Endothelial cell of umbilical vein (primary cell): ENCODE data around the gene MYH11. TPM values are rescaled to one million over a fixed set of nuclear protein-coding genes. Genes with fewer than 3 reads are reported as not detected.

Experiments used
- BruUV-seq: library from RNA; stranded (reverse); fragments of 400-500 nt; replicated peaks from 2 replicates; lab custom pipeline; 2021; lab: Mats Ljungman, UMichigan
- CTCF ChIA-PET: fragments of 300-600, 350-600 bp; sonication (Branson Sonifier 250); formaldehyde crosslinking; loops from one replicate; lab custom pipeline; 2021; ENCODE audit warnings: antibody characterized with exemption, inconsistent platforms; lab: Charles Lee
- POLR2A ChIA-PET: fragments of 300-600, 350-600 bp; sonication (Branson Sonifier 250); formaldehyde crosslinking; loops from one replicate; lab custom pipeline; 2021; ENCODE audit warnings: antibody characterized with exemption, inconsistent platforms; lab: Charles Lee
- DNase-seq: peaks from one replicate; pipeline ENCODE4 v3.0.0-alpha.2; 2011; ENCODE audit warnings: low read depth, low spot score
- FAIRE-seq: peaks from 2 replicates; lab custom pipeline; 2011; peaks lifted over from hg19 to GRCh38; lab: Jason Lieb, UNC
- H2AFZ ChIP-seq: 2 replicates; pipeline ENCODE4 v1.6.0; 2012; ENCODE audit warnings: low read depth, low read length, control low read depth, inconsistent platforms
- H3K27ac ChIP-seq: 2 replicates; pipeline ENCODE4 v1.5.1; 2011; ENCODE audit warnings: low read depth, mild to moderate bottlenecking, control low read depth, low read length, moderate library complexity; ENCODE audit not compliant: insufficient read depth
- H3K27me3 ChIP-seq, 2 experiments: 2 replicates each; pipeline versions ENCODE4 v1.6.0 to v1.6.1; 2011; ENCODE audit warnings: low read length in 2 of 2, mixed read lengths in 1 of 2; ENCODE audit not compliant: control insufficient read depth in 2 of 2, insufficient read depth in 2 of 2
- H3K36me3 ChIP-seq, 2 experiments: 2 replicates in 1 of 2; 3 replicates in 1 of 2; pipeline ENCODE4 v1.5.1; 2011; ENCODE audit warnings: low read length in 2 of 2, mild to moderate bottlenecking in 1 of 2, moderate library complexity in 1 of 2; ENCODE audit not compliant: control insufficient read depth in 2 of 2, insufficient read depth in 2 of 2; ENCODE audit errors: extremely low read depth in 1 of 2
- H3K4me1 ChIP-seq: 3 replicates; pipeline ENCODE4 v1.5.1; 2011; ENCODE audit warnings: mild to moderate bottlenecking, low read length; ENCODE audit not compliant: control insufficient read depth, insufficient read depth; ENCODE audit errors: extremely low read depth
- H3K4me2 ChIP-seq: 2 replicates; pipeline ENCODE4 v1.6.1; 2011; ENCODE audit warnings: low read length, control low read depth, mixed read lengths; ENCODE audit not compliant: insufficient read depth
- H3K4me3 ChIP-seq, 3 experiments: fragments of 200-600 bp in 1 of 3; sonication (generic), shearing (Covaris generic) in 1 of 3; replicated peaks in 1 of 3; 2 replicates each; pipeline ENCODE4 v1.5.1; 2011 to 2016; ENCODE audit warnings: control low read depth in 3 of 3, low read length in 3 of 3, mild to moderate bottlenecking in 2 of 3, inconsistent platforms in 1 of 3, low read depth in 1 of 3, moderate library complexity in 1 of 3; ENCODE audit not compliant: insufficient read depth in 1 of 3
- H3K79me2 ChIP-seq: 2 replicates; pipeline ENCODE4 v1.6.0; 2012; ENCODE audit warnings: low read length, inconsistent platforms; ENCODE audit not compliant: control insufficient read depth, insufficient read depth
- H3K9ac ChIP-seq: replicated peaks from 2 replicates; pipeline ENCODE3; 2011; ENCODE audit warnings: low read length, control low read depth; ENCODE audit not compliant: insufficient read depth; ENCODE audit errors: extremely low read depth
- H3K9me1 ChIP-seq: replicated peaks from 3 replicates; pipeline ENCODE4 v1.6.0; 2011; ENCODE audit warnings: mild to moderate bottlenecking, low read length; ENCODE audit not compliant: control insufficient read depth, insufficient read depth; ENCODE audit errors: extremely low read depth
- H3K9me3 ChIP-seq: replicated peaks from 2 replicates; pipeline ENCODE4 v1.5.1; 2012; ENCODE audit warnings: low read length, inconsistent platforms; ENCODE audit not compliant: control insufficient read depth, insufficient read depth
- H4K20me1 ChIP-seq: replicated peaks from 2 replicates; pipeline ENCODE3; 2011; ENCODE audit warnings: mild to moderate bottlenecking, low read length; ENCODE audit not compliant: control insufficient read depth, insufficient read depth; ENCODE audit errors: extremely low read depth
- EZH2 ChIP-seq: IDR thresholded peaks from 2 replicates; pipeline ENCODE4 v1.6.1; 2012; ENCODE audit warnings: borderline replicate concordance, low read depth, mild to moderate bottlenecking, moderate library complexity, low read length, inconsistent platforms; ENCODE audit not compliant: severe bottlenecking
- FOS ChIP-seq: IDR thresholded peaks from 2 replicates; pipeline ENCODE4 v1.6.1; 2011; ENCODE audit warnings: mild to moderate bottlenecking, low read length, moderate library complexity, borderline replicate concordance; ENCODE audit not compliant: insufficient read depth
- GATA2 ChIP-seq: IDR thresholded peaks from 2 replicates; pipeline ENCODE4 v1.7.0; 2011; ENCODE audit warnings: low read depth, mild to moderate bottlenecking, moderate library complexity, mixed read lengths, low read length; ENCODE audit not compliant: insufficient read length, insufficient read depth
- JUN ChIP-seq: IDR thresholded peaks from 2 replicates; pipeline ENCODE4 v1.6.1; 2011; ENCODE audit warnings: borderline replicate concordance, low read depth; ENCODE audit not compliant: insufficient read length, insufficient read depth
- MAX ChIP-seq: IDR thresholded peaks from 2 replicates; pipeline ENCODE4 v1.6.1; 2011; ENCODE audit not compliant: insufficient read depth, insufficient read length
- MYC ChIP-seq: IDR thresholded peaks from one replicate; pipeline ENCODE4 v1.6.1; 2011; ENCODE audit warnings: mild to moderate bottlenecking, low read depth, low read length
- POLR2A ChIP-seq: IDR thresholded peaks from 2 replicates; pipeline ENCODE4 v1.6.1; 2012; ENCODE audit warnings: low read depth, mild to moderate bottlenecking, control low read depth, low read length
- POLR2AphosphoS5 ChIP-seq: IDR thresholded peaks from 2 replicates; pipeline ENCODE4 v1.6.1; 2012; ENCODE audit warnings: low read depth, mild to moderate bottlenecking, control low read depth, low read length, moderate library complexity; ENCODE audit not compliant: insufficient read depth
- dilution Hi-C: fragments of 300-500 bp; cut with MboI; formaldehyde crosslinking; loops from one replicate; pipeline ENCODE4 v1.15.0; 2019; ENCODE audit warnings: low sequenced_read_pairs; ENCODE audit not compliant: extremely low pct_ligation_motif_present
- intact Hi-C: fragments of 100-400 bp; cut with micrococcal nuclease; formaldehyde crosslinking; loops from one replicate; pipeline ENCODE4 v1.10.0; 2022
- polyA plus RNA-seq, 4 experiments: library from polyadenylated mRNA; depleted of rRNA in 3 of 4; stranded (reverse) in 3 of 4; unstranded in 1 of 4; fragments of >200 nt; gene quantifications; 2 replicates each; pipeline versions ENCODE4 v1.2.1 to v1.2.3, GENCODE V29; 2011 to 2012; ENCODE audit warnings: missing spikeins in 1 of 4
- total RNA-seq: library from RNA; stranded (reverse); gene quantifications from 2 replicates; pipeline ENCODE4 v1.2.3, GENCODE V29; 2021
- TF ChIP-seq, protein P1 (sequence below), 2 donors: IDR thresholded peaks; 1 replicate in 1 of 2; 2 replicates in 1 of 2; pipeline ENCODE4 v1.5.1; 2011; ENCODE audit warnings: low read length in 2 of 2, mild to moderate bottlenecking in 2 of 2, moderate library complexity in 2 of 2, control low read depth in 1 of 2, inconsistent platforms in 1 of 2, low read depth in 1 of 2; ENCODE audit not compliant: insufficient read depth in 1 of 2; ENCODE audit errors: extremely low read depth in 1 of 2

The MYH11 gene
- total and polyA plus RNA-seq, 2 donors (not counting 3 experiments of a cell fraction or from before 2014, with no cell fraction given): not detected

GRCh38 chr16:15854061-15854460, 2.8 kb downstream of the MYH11 start:
- no peak overlapping the region for H3K4me2 ChIP-seq
- no peak overlapping the region for H3K9ac ChIP-seq
- peaks cover 11% of the 10 kb centered on the region for H3K4me1 ChIP-seq
- no peaks in the 10 kb centered on the region for H3K36me3 ChIP-seq
- peaks cover 36 to 41% of the 10 kb centered on the region in 2 experiments for H3K27me3 ChIP-seq
- H3K4me3 ChIP-seq: no peak overlapping the region
- no peaks in the 10 kb centered on the region for H3K79me2 ChIP-seq
- H3K9me1 ChIP-seq: no peaks in the 10 kb centered on the region
- ChIA-PET CTCF (interaction anchor here (0.8 to 1.9 kb wide), 3 partner anchors 21 to 32 kb away, joined by 3 to 6 read pairs (median 4); no protein-coding TSS in a partner anchor), POLR2A (no interaction called here)
- intact Hi-C loops (no loop called here), dilution Hi-C loops (no loop called here)
- no peaks in the 10 kb centered on the region for H3K9me3 ChIP-seq
- FAIRE-seq: no peak
- no peak for DNase-seq
- no TSS peak for BruUV-seq
- no peak overlapping the region for H2AFZ ChIP-seq
- TF ChIP-seq, protein P1, sequence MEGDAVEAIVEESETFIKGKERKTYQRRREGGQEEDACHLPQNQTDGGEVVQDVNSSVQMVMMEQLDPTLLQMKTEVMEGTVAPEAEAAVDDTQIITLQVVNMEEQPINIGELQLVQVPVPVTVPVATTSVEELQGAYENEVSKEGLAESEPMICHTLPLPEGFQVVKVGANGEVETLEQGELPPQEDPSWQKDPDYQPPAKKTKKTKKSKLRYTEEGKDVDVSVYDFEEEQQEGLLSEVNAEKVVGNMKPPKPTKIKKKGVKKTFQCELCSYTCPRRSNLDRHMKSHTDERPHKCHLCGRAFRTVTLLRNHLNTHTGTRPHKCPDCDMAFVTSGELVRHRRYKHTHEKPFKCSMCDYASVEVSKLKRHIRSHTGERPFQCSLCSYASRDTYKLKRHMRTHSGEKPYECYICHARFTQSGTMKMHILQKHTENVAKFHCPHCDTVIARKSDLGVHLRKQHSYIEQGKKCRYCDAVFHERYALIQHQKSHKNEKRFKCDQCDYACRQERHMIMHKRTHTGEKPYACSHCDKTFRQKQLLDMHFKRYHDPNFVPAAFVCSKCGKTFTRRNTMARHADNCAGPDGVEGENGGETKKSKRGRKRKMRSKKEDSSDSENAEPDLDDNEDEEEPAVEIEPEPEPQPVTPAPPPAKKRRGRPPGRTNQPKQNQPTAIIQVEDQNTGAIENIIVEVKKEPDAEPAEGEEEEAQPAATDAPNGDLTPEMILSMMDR (IDR thresholded peaks at IDR 0.05; ENCODE audit: extremely low read depth in 1 of 2, insufficient read depth in 1 of 2, low read depth in 1 of 2, low read length in 2 of 2): no peak
- TF ChIP-seq GATA2 (no peak), MYC (no peak), EZH2 (no peak), POLR2AphosphoS5 (no peak), JUN (no peak), FOS (no peak), POLR2A (no peak), MAX (no peak)
- no peaks in the 10 kb centered on the region for H4K20me1 ChIP-seq
- H3K27ac ChIP-seq: no peak overlapping the region
